GM23338 (cell line): ENCODE data around the gene RASSF4. TPM values are rescaled to one million over a fixed set of nuclear protein-coding genes. Genes with fewer than 3 reads are reported as not detected.

Experiments
- ATAC-seq: fragments of 200-7000 bp; cut with Tn5 transposase; 3 replicates; pipeline ENCODE4 v1.9.1; 2020
- DNase-seq: peaks from one replicate; pipeline ENCODE4 v3.0.0-alpha.2; 2015; ENCODE audit warnings: low spot score
- H2AFZ ChIP-seq: fragments of 200-600 bp; sonication (generic); 2 replicates; pipeline ENCODE4 v1.8.0; 2016; ENCODE audit warnings: antibody characterized with exemption, mild to moderate bottlenecking, moderate library complexity
- H3F3A ChIP-seq: fragments of 200-600 bp; sonication (generic); replicated peaks from 2 replicates; pipeline ENCODE4 v1.8.0; 2017; ENCODE audit warnings: antibody characterized with exemption, mixed run types, low read depth
- H3K27ac ChIP-seq: fragments of 200-600 bp; sonication (generic); 2 replicates; pipeline ENCODE4 v1.6.1; 2016; ENCODE audit warnings: low read depth
- H3K27me3 ChIP-seq: fragments of 200-600 bp; sonication (generic); 2 replicates; pipeline ENCODE4 v1.8.0; 2016; ENCODE audit warnings: mild to moderate bottlenecking, mixed run types, moderate library complexity; ENCODE audit not compliant: insufficient read depth
- H3K36me3 ChIP-seq: fragments of 200-600 bp; sonication (generic); 2 replicates; pipeline ENCODE4 v1.8.0; 2016; ENCODE audit warnings: mild to moderate bottlenecking; ENCODE audit not compliant: insufficient read depth
- H3K4me1 ChIP-seq: fragments of 200-600 bp; sonication (generic); 2 replicates; pipeline ENCODE4 v1.8.0; 2016; ENCODE audit warnings: mild to moderate bottlenecking, moderate library complexity; ENCODE audit not compliant: insufficient read depth
- H3K4me2 ChIP-seq: fragments of 200-600 bp; sonication (generic); 2 replicates; pipeline ENCODE4 v1.7.1; 2017; ENCODE audit warnings: mixed run types
- H3K4me3 ChIP-seq: fragments of 200-600 bp; sonication (generic); 2 replicates; pipeline ENCODE4 v1.6.1; 2016; ENCODE audit warnings: mixed run types
- H3K79me2 ChIP-seq: fragments of 200-600 bp; sonication (generic); replicated peaks from 2 replicates; pipeline ENCODE4 v1.8.0; 2017; ENCODE audit warnings: mild to moderate bottlenecking; ENCODE audit not compliant: insufficient read depth
- H3K9me2 ChIP-seq: fragments of 200-600 bp; sonication (generic); 2 replicates; pipeline ENCODE4 v1.8.0; 2017; ENCODE audit not compliant: insufficient read depth
- H4K20me1 ChIP-seq: fragments of 200-600 bp; sonication (generic); replicated peaks from 2 replicates; pipeline ENCODE4 v1.8.0; 2017; ENCODE audit warnings: mild to moderate bottlenecking; ENCODE audit not compliant: insufficient read depth
- H3K27ac Mint-ChIP-seq: 2 replicates; pipeline ENCODE4 v1.8.0; 2020; ENCODE audit warnings: inconsistent platforms, mild to moderate bottlenecking, moderate library complexity, mixed read lengths
- H3K27me3 Mint-ChIP-seq: 3 replicates; pipeline ENCODE4 v1.8.0; 2022; ENCODE audit warnings: low read depth, mild to moderate bottlenecking, moderate library complexity, mixed read lengths, inconsistent platforms; ENCODE audit not compliant: insufficient read depth, poor library complexity
- H3K36me3 Mint-ChIP-seq: 3 replicates; pipeline ENCODE4 v1.8.0; 2021; ENCODE audit warnings: low read depth, mild to moderate bottlenecking, inconsistent platforms, moderate library complexity, mixed read lengths
- H3K4me1 Mint-ChIP-seq: 3 replicates; pipeline ENCODE4 v1.8.0; 2020; ENCODE audit warnings: mild to moderate bottlenecking, inconsistent platforms, mixed read lengths
- H3K4me3 Mint-ChIP-seq: 3 replicates; pipeline ENCODE4 v1.8.0; 2021; ENCODE audit warnings: moderate library complexity, mild to moderate bottlenecking, inconsistent platforms, mixed read lengths
- H3K9me3 Mint-ChIP-seq: 3 replicates; pipeline ENCODE4 v1.8.0; 2020; ENCODE audit warnings: moderate library complexity, mild to moderate bottlenecking, inconsistent platforms, mixed read lengths
- ETS1 ChIP-seq: IDR thresholded peaks from 2 replicates; pipeline ENCODE4 v1.6.1; 2016; ENCODE audit warnings: antibody characterized with exemption
- EZH2phosphoT487 ChIP-seq: fragments of 200-600 bp; sonication (generic); IDR thresholded peaks from one replicate; pipeline ENCODE4 v1.8.1; 2018; ENCODE audit warnings: antibody characterized with exemption; ENCODE audit not compliant: unreplicated experiment
- JUNB ChIP-seq: IDR thresholded peaks from one replicate; pipeline ENCODE4 v1.6.1; 2016; ENCODE audit warnings: antibody characterized with exemption; ENCODE audit not compliant: unreplicated experiment
- NANOG ChIP-seq: IDR thresholded peaks from 2 replicates; pipeline ENCODE4 v1.6.1; 2016; ENCODE audit warnings: antibody characterized with exemption, borderline replicate concordance
- POLR2AphosphoS5 ChIP-seq: IDR thresholded peaks from 2 replicates; pipeline ENCODE4 v1.6.1; 2016; ENCODE audit warnings: antibody characterized with exemption, low read depth
- REST ChIP-seq: IDR thresholded peaks from one replicate; pipeline ENCODE4 v1.6.1; 2018; ENCODE audit warnings: antibody characterized with exemption; ENCODE audit not compliant: unreplicated experiment
- ZNF331 ChIP-seq: fragments of 250-450 bp; sonication (Bioruptor Pico); IDR thresholded peaks from 2 replicates; pipeline ENCODE4 v1.5.0; 2020; ENCODE audit warnings: low read depth, mild to moderate bottlenecking, moderate library complexity
- polyA plus RNA-seq: library from polyadenylated mRNA; unstranded; fragments of >200 nt; fragmentation: Nextera tagmentation; extraction: Ambion mirVana; gene quantifications from 2 replicates; pipeline ENCODE4 v1.2.1, GENCODE V29; 2016
- total RNA-seq: library from RNA; depleted of rRNA; stranded (reverse); fragments of >200 nt; shearing (Covaris generic); gene quantifications from 2 replicates; pipeline ENCODE4 v1.2.3, GENCODE V29; 2014
- TF ChIP-seq, protein P1 (sequence below), 2 experiments: fragments of 200-600 bp in 1 of 2; sonication (generic) in 1 of 2; conservative IDR thresholded peaks; 2 replicates each; pipeline versions ENCODE4 v1.5.1 to v1.6.1; 2016 to 2017; ENCODE audit warnings: antibody characterized with exemption in 2 of 2, low read depth in 2 of 2, mild to moderate bottlenecking in 2 of 2, moderate library complexity in 1 of 2
- TF ChIP-seq, protein P2 (sequence below): fragments of 250-450 bp; sonication (Bioruptor Pico); IDR thresholded peaks from 2 replicates; pipeline ENCODE4 v1.5.0; 2020; ENCODE audit warnings: mild to moderate bottlenecking, moderate library complexity

Gene RASSF4
- total and polyA plus RNA-seq, 2 experiments from 2014 or later, result 12.4 to 13.6 TPM

GRCh38 chr10:45023426-45023825 lies 63.8 kb downstream of the RASSF4 start (continued):
- TF ChIP-seq, protein P1, sequence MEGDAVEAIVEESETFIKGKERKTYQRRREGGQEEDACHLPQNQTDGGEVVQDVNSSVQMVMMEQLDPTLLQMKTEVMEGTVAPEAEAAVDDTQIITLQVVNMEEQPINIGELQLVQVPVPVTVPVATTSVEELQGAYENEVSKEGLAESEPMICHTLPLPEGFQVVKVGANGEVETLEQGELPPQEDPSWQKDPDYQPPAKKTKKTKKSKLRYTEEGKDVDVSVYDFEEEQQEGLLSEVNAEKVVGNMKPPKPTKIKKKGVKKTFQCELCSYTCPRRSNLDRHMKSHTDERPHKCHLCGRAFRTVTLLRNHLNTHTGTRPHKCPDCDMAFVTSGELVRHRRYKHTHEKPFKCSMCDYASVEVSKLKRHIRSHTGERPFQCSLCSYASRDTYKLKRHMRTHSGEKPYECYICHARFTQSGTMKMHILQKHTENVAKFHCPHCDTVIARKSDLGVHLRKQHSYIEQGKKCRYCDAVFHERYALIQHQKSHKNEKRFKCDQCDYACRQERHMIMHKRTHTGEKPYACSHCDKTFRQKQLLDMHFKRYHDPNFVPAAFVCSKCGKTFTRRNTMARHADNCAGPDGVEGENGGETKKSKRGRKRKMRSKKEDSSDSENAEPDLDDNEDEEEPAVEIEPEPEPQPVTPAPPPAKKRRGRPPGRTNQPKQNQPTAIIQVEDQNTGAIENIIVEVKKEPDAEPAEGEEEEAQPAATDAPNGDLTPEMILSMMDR (conservative IDR thresholded peaks at IDR 0.05; ENCODE audit: low read depth in 2 of 2), result no peak
- no peak for TF ChIP-seq REST
- TF ChIP-seq, protein P2, sequence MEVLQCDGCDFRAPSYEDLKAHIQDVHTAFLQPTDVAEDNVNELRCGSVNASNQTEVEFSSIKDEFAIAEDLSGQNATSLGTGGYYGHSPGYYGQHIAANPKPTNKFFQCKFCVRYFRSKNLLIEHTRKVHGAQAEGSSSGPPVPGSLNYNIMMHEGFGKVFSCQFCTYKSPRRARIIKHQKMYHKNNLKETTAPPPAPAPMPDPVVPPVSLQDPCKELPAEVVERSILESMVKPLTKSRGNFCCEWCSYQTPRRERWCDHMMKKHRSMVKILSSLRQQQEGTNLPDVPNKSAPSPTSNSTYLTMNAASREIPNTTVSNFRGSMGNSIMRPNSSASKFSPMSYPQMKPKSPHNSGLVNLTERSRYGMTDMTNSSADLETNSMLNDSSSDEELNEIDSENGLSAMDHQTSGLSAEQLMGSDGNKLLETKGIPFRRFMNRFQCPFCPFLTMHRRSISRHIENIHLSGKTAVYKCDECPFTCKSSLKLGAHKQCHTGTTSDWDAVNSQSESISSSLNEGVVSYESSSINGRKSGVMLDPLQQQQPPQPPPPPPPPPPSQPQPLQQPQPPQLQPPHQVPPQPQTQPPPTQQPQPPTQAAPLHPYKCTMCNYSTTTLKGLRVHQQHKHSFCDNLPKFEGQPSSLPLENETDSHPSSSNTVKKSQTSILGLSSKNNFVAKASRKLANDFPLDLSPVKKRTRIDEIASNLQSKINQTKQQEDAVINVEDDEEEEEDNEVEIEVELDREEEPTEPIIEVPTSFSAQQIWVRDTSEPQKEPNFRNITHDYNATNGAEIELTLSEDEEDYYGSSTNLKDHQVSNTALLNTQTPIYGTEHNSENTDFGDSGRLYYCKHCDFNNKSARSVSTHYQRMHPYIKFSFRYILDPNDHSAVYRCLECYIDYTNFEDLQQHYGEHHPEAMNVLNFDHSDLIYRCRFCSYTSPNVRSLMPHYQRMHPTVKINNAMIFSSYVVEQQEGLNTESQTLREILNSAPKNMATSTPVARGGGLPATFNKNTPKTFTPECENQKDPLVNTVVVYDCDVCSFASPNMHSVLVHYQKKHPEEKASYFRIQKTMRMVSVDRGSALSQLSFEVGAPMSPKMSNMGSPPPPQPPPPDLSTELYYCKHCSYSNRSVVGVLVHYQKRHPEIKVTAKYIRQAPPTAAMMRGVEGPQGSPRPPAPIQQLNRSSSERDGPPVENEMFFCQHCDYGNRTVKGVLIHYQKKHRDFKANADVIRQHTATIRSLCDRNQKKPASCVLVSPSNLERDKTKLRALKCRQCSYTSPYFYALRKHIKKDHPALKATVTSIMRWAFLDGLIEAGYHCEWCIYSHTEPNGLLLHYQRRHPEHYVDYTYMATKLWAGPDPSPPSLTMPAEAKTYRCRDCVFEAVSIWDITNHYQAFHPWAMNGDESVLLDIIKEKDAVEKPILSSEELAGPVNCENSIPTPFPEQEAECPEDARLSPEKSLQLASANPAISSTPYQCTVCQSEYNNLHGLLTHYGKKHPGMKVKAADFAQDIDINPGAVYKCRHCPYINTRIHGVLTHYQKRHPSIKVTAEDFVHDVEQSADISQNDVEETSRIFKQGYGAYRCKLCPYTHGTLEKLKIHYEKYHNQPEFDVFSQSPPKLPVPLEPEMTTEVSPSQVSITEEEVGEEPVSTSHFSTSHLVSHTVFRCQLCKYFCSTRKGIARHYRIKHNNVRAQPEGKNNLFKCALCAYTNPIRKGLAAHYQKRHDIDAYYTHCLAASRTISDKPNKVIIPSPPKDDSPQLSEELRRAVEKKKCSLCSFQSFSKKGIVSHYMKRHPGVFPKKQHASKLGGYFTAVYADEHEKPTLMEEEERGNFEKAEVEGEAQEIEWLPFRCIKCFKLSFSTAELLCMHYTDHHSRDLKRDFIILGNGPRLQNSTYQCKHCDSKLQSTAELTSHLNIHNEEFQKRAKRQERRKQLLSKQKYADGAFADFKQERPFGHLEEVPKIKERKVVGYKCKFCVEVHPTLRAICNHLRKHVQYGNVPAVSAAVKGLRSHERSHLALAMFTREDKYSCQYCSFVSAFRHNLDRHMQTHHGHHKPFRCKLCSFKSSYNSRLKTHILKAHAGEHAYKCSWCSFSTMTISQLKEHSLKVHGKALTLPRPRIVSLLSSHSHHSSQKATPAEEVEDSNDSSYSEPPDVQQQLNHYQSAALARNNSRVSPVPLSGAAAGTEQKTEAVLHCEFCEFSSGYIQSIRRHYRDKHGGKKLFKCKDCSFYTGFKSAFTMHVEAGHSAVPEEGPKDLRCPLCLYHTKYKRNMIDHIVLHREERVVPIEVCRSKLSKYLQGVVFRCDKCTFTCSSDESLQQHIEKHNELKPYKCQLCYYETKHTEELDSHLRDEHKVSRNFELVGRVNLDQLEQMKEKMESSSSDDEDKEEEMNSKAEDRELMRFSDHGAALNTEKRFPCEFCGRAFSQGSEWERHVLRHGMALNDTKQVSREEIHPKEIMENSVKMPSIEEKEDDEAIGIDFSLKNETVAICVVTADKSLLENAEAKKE (CRISPR knock-in tag), result no peak

DNA sequence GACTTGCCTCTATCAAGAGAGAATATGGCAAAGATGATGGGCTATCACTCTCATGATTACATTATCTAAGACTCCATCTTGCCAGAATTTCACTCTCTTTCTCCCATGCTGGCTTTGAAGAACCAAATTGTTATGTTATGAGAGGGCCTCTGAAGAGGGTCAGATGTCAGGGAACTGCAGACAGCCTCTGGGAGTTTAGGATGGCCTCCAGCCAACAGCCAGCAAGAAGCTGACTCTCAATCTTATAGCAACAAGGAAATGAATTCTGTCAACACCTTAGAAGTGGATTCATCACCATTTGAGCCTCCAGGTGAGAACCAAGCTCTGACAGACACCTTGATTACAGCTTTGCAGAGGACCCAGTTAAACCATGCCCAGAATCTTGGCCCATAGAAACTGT lies 74.7 kb downstream of the RASSF4 start:
- Histone ChIP-seq H2AFZ (no peak overlapping the region), H3K36me3 (no peaks in the 10 kb centered on the region), H3K27me3 (no peaks in the 10 kb centered on the region), H4K20me1 (no peaks in the 10 kb centered on the region), H3K4me2 (no peak overlapping the region), H3K4me1 (no peaks in the 10 kb centered on the region), H3K4me3 (no peak overlapping the region), H3K9me2 (no peaks in the 10 kb centered on the region), H3K79me2 (no peaks in the 10 kb centered on the region), H3K27ac (no peak overlapping the region), H3F3A (no peaks in the 10 kb centered on the region)
- H3K36me3 Mint-ChIP-seq, result peaks cover 16% of the 10 kb centered on the region
- DNase-seq (no peak), ATAC-seq (no peak)
- H3K27ac Mint-ChIP-seq, result no peak overlapping the region
- no peaks in the 10 kb centered on the region for H3K4me1 Mint-ChIP-seq
- TF ChIP-seq ETS1, result no peak
- TF ChIP-seq NANOG, result no peak
- no peak for TF ChIP-seq REST
- TF ChIP-seq EZH2phosphoT487, result no peak
- TF ChIP-seq JUNB, result no peak
- no peak for TF ChIP-seq ZNF331 (CRISPR knock-in tag)
- no peak for TF ChIP-seq POLR2AphosphoS5
- peaks cover 32% of the 10 kb centered on the region for H3K9me3 Mint-ChIP-seq
- peaks cover 3% of the 10 kb centered on the region for H3K27me3 Mint-ChIP-seq
- H3K4me3 Mint-ChIP-seq, result no peak overlapping the region
